ENCODE measurements around the gene ILF2.
"Not testable (repeated sequence)": the region's sequence is repeated elsewhere in the genome, so short reads cannot be mapped to it uniquely, and the experiment has no call there.

Gene ILF2

GRCh38 chr1:153679337-153680119, 8.7 kb upstream of the ILF2 start:
- DNase-seq (ENCODE audit: low spot score), result no peak

GRCh38 chr1:153678519-153679336, 7.9 kb upstream of the ILF2 start, which contains the start of gene NPR1:
NPR1 (plus strand) TSS chr1:153678688; CDS start chr1:153679109, 421 bp downstream.
- DNase-seq (ENCODE audit: low spot score), result no peak

- DNase-seq (ENCODE audit: low spot score), result no peak
Observed at GRCh38 chr1:153677718-153678518, 7.1 kb upstream of the ILF2 start.

GRCh38 chr1:153673511-153673910, 2.7 kb upstream of the ILF2 start:
- no peak for DNase-seq (ENCODE audit: low spot score)

- not testable (repeated sequence) for DNase-seq (ENCODE audit: low spot score)
Observed at GRCh38 chr1:153671628-153672353, 998 bp upstream of the ILF2 start.

- no peak for DNase-seq (ENCODE audit: low spot score)
Observed at GRCh38 chr1:153670257-153670858, 435 bp downstream of the ILF2 start.

GRCh38 chr1:153669606-153670005, 1.2 kb downstream of the ILF2 start:
- no peak for DNase-seq (ENCODE audit: low spot score)

- DNase-seq (ENCODE audit: low spot score), result not testable (repeated sequence)
Observed at GRCh38 chr1:153668672-153669071, 2.1 kb downstream of the ILF2 start.

- no peak for DNase-seq (ENCODE audit: low spot score)
Observed at GRCh38 chr1:153667439-153667838, 3.4 kb downstream of the ILF2 start.

GRCh38 chr1:153663211-153663610, 7.6 kb downstream of the ILF2 start:
- no peak for DNase-seq (ENCODE audit: low spot score)

- no peak for DNase-seq (ENCODE audit: low spot score)
Observed at GRCh38 chr1:153662269-153662668, 8.5 kb downstream of the ILF2 start.

GRCh38 chr1:153661111-153661708, 9.6 kb downstream of the ILF2 start:
- DNase-seq (ENCODE audit: low spot score), result no peak

- DNase-seq (ENCODE audit: low spot score), result no peak
Observed at GRCh38 chr1:153659656-153660055, 11.1 kb downstream of the ILF2 start.

- DNase-seq (ENCODE audit: low spot score), result no peak
Observed at GRCh38 chr1:153659175-153659534, 11.6 kb downstream of the ILF2 start.

- DNase-seq (ENCODE audit: low spot score), result peak; percentile 98
Observed at GRCh38 chr1:153658400-153659174, 12.2 kb downstream of the ILF2 start, which contains the start of gene SNAPIN. SNAPIN (plus strand) TSS chr1:153658703; CDS start chr1:153658744, 41 bp downstream.

- no peak for DNase-seq (ENCODE audit: low spot score)
Observed at GRCh38 chr1:153655333-153655732, 15.5 kb downstream of the ILF2 start.

GRCh38 chr1:153652805-153653500, 17.8 kb downstream of the ILF2 start:
- no peak for DNase-seq (ENCODE audit: low spot score)

- DNase-seq (ENCODE audit: low spot score), result no peak
Observed at GRCh38 chr1:153651771-153652170, 19.0 kb downstream of the ILF2 start.

GRCh38 chr1:153649863-153650235, 20.9 kb downstream of the ILF2 start:
- no peak for DNase-seq (ENCODE audit: low spot score)
